ENCODE measurements around the gene FOXI1.
"Not testable (repeated sequence)": the region's sequence is repeated elsewhere in the genome, so short reads cannot be mapped to it uniquely, and the experiment has no call there.

Gene FOXI1

GRCh38 chr5:170139786-170140335 is 34.2 kb downstream of the FOXI1 start:
- no peak overlapping the region for H2BK15ac ChIP-seq (replicated peaks; ENCODE audit: low read depth)
- no peak overlapping the region for H3K4ac ChIP-seq (ENCODE audit: low read depth, low read length)
- no peak overlapping the region for H3K27ac ChIP-seq (ENCODE audit: low read depth, low read length)
- H3K79me2 ChIP-seq (ENCODE audit: control insufficient read depth, insufficient read depth, low read length), result no peaks in the 10 kb centered on the region
- no peak overlapping the region for H3K18ac ChIP-seq (ENCODE audit: low read length)
- no peak overlapping the region for H4K8ac ChIP-seq (ENCODE audit: low read depth, low read length)
- DNase-seq, result no peak
- H3K4me2 ChIP-seq (ENCODE audit: low read length), result no peak overlapping the region
- H3K4me3 ChIP-seq (ENCODE audit: low read length), result no peak overlapping the region
- no peaks in the 10 kb centered on the region for H3K27me3 ChIP-seq (ENCODE audit: insufficient read depth, low read length, poor library complexity)
- no peak overlapping the region for H2BK5ac ChIP-seq (ENCODE audit: low read length)
- H4K5ac ChIP-seq (ENCODE audit: low read length), result no peak overlapping the region
- no peak overlapping the region for H2AK5ac ChIP-seq (ENCODE audit: low read length)
- H3K36me3 ChIP-seq (ENCODE audit: control insufficient read depth, insufficient read depth, low read length), result no peaks in the 10 kb centered on the region
- WGBS (ENCODE audit: extremely low coverage, insufficient coverage, low lambda C conversion rate), result no CpG with 5 or more reads among the region's 9 CpGs
- H2BK120ac ChIP-seq (ENCODE audit: low read depth, low read length), result no peak overlapping the region
- no peak overlapping the region for H3K9ac ChIP-seq (ENCODE audit: low read length)
- H3K79me1 ChIP-seq (ENCODE audit: low read length), result no peaks in the 10 kb centered on the region
- no peaks in the 10 kb centered on the region for H3K4me1 ChIP-seq (ENCODE audit: control insufficient read depth, low read depth, low read length)
- no peak overlapping the region for H3K23ac ChIP-seq (ENCODE audit: low read length)
- no peak overlapping the region for H3K56ac ChIP-seq (ENCODE audit: low read length)

- not testable (repeated sequence) for H3K4me1 ChIP-seq (ENCODE audit: control insufficient read depth, low read depth, low read length); H3K79me1 ChIP-seq (ENCODE audit: low read length); H3K4ac ChIP-seq (ENCODE audit: low read depth, low read length); H3K27me3 ChIP-seq (ENCODE audit: insufficient read depth, low read length, poor library complexity); H3K18ac ChIP-seq (ENCODE audit: low read length); H3K36me3 ChIP-seq (ENCODE audit: control insufficient read depth, insufficient read depth, low read length); H4K8ac ChIP-seq (ENCODE audit: low read depth, low read length); H2BK15ac ChIP-seq (replicated peaks; ENCODE audit: low read depth); H3K4me3 ChIP-seq (ENCODE audit: low read length); H3K79me2 ChIP-seq (ENCODE audit: control insufficient read depth, insufficient read depth, low read length); H3K4me2 ChIP-seq (ENCODE audit: low read length); H3K9ac ChIP-seq (ENCODE audit: low read length); H2AK5ac ChIP-seq (ENCODE audit: low read length); H2BK120ac ChIP-seq (ENCODE audit: low read depth, low read length); H2BK5ac ChIP-seq (ENCODE audit: low read length); H3K23ac ChIP-seq (ENCODE audit: low read length); H4K5ac ChIP-seq (ENCODE audit: low read length); DNase-seq; H3K27ac ChIP-seq (ENCODE audit: low read depth, low read length); H3K56ac ChIP-seq (ENCODE audit: low read length)
- WGBS (ENCODE audit: extremely low coverage, insufficient coverage, low lambda C conversion rate), result no CpG with 5 or more reads among the region's 7 CpGs
These were observed 35.5 kb downstream of the FOXI1 start for GRCh38 chr5:170141196-170141595.

- Histone ChIP-seq H3K79me1 (ENCODE audit: low read length) (no peaks in the 10 kb centered on the region), H3K4me1 (ENCODE audit: control insufficient read depth, low read depth, low read length) (no peaks in the 10 kb centered on the region), H3K4me3 (ENCODE audit: low read length) (no peak overlapping the region), H3K79me2 (ENCODE audit: control insufficient read depth, insufficient read depth, low read length) (no peaks in the 10 kb centered on the region), H2AK5ac (ENCODE audit: low read length) (no peak overlapping the region), H3K27ac (ENCODE audit: low read depth, low read length) (no peak overlapping the region), H3K9ac (ENCODE audit: low read length) (no peak overlapping the region), H4K5ac (ENCODE audit: low read length) (no peak overlapping the region), H4K8ac (ENCODE audit: low read depth, low read length) (no peak overlapping the region), H3K27me3 (ENCODE audit: insufficient read depth, low read length, poor library complexity) (no peaks in the 10 kb centered on the region), H3K4me2 (ENCODE audit: low read length) (no peak overlapping the region), H2BK5ac (ENCODE audit: low read length) (no peak overlapping the region), H3K36me3 (ENCODE audit: control insufficient read depth, insufficient read depth, low read length) (no peaks in the 10 kb centered on the region), H3K23ac (ENCODE audit: low read length) (no peak overlapping the region), H3K4ac (ENCODE audit: low read depth, low read length) (no peak overlapping the region), H2BK15ac (replicated peaks; ENCODE audit: low read depth) (no peak overlapping the region), H3K18ac (ENCODE audit: low read length) (no peak overlapping the region), H2BK120ac (ENCODE audit: low read depth, low read length) (no peak overlapping the region), H3K56ac (ENCODE audit: low read length) (no peak overlapping the region)
- WGBS (ENCODE audit: extremely low coverage, insufficient coverage, low lambda C conversion rate), result no CpG with 5 or more reads among the region's 14 CpGs
- no peak for DNase-seq
These were observed 35.9 kb downstream of the FOXI1 start for GRCh38 chr5:170141636-170142035.

GRCh38 chr5:170142196-170142595 is 36.5 kb downstream of the FOXI1 start:
- Histone ChIP-seq H3K27me3 (ENCODE audit: insufficient read depth, low read length, poor library complexity) (no peaks in the 10 kb centered on the region), H3K4ac (ENCODE audit: low read depth, low read length) (no peak overlapping the region), H3K4me3 (ENCODE audit: low read length) (no peak overlapping the region), H3K9ac (ENCODE audit: low read length) (no peak overlapping the region), H3K27ac (ENCODE audit: low read depth, low read length) (no peak overlapping the region), H3K4me2 (ENCODE audit: low read length) (no peak overlapping the region), H4K5ac (ENCODE audit: low read length) (no peak overlapping the region), H2BK120ac (ENCODE audit: low read depth, low read length) (no peak overlapping the region), H3K36me3 (ENCODE audit: control insufficient read depth, insufficient read depth, low read length) (no peaks in the 10 kb centered on the region), H3K79me2 (ENCODE audit: control insufficient read depth, insufficient read depth, low read length) (no peaks in the 10 kb centered on the region), H3K18ac (ENCODE audit: low read length) (no peak overlapping the region), H3K56ac (ENCODE audit: low read length) (no peak overlapping the region), H3K79me1 (ENCODE audit: low read length) (no peaks in the 10 kb centered on the region), H3K23ac (ENCODE audit: low read length) (no peak overlapping the region), H4K8ac (ENCODE audit: low read depth, low read length) (no peak overlapping the region), H2BK5ac (ENCODE audit: low read length) (no peak overlapping the region), H2AK5ac (ENCODE audit: low read length) (no peak overlapping the region), H3K4me1 (ENCODE audit: control insufficient read depth, low read depth, low read length) (no peaks in the 10 kb centered on the region), H2BK15ac (replicated peaks; ENCODE audit: low read depth) (no peak overlapping the region)
- DNase-seq, result no peak
- WGBS (ENCODE audit: extremely low coverage, insufficient coverage, low lambda C conversion rate), result no CpG with 5 or more reads among the region's 1 CpG

- no peak for DNase-seq
- Histone ChIP-seq H3K79me1 (ENCODE audit: low read length) (no peaks in the 10 kb centered on the region), H3K27me3 (ENCODE audit: insufficient read depth, low read length, poor library complexity) (no peaks in the 10 kb centered on the region), H3K18ac (ENCODE audit: low read length) (no peak overlapping the region), H3K56ac (ENCODE audit: low read length) (no peak overlapping the region), H3K79me2 (ENCODE audit: control insufficient read depth, insufficient read depth, low read length) (no peaks in the 10 kb centered on the region), H3K4me3 (ENCODE audit: low read length) (no peak overlapping the region), H3K36me3 (ENCODE audit: control insufficient read depth, insufficient read depth, low read length) (no peaks in the 10 kb centered on the region), H3K4me1 (ENCODE audit: control insufficient read depth, low read depth, low read length) (no peaks in the 10 kb centered on the region), H2AK5ac (ENCODE audit: low read length) (no peak overlapping the region), H3K4me2 (ENCODE audit: low read length) (no peak overlapping the region), H3K4ac (ENCODE audit: low read depth, low read length) (no peak overlapping the region), H4K8ac (ENCODE audit: low read depth, low read length) (no peak overlapping the region), H3K9ac (ENCODE audit: low read length) (no peak overlapping the region), H3K27ac (ENCODE audit: low read depth, low read length) (no peak overlapping the region), H2BK15ac (replicated peaks; ENCODE audit: low read depth) (no peak overlapping the region), H3K23ac (ENCODE audit: low read length) (no peak overlapping the region), H2BK5ac (ENCODE audit: low read length) (no peak overlapping the region), H4K5ac (ENCODE audit: low read length) (no peak overlapping the region), H2BK120ac (ENCODE audit: low read depth, low read length) (no peak overlapping the region)
- WGBS (ENCODE audit: extremely low coverage, insufficient coverage, low lambda C conversion rate), result no CpG with 5 or more reads among the region's 7 CpGs
These were observed 37.4 kb downstream of the FOXI1 start for GRCh38 chr5:170143091-170143490.

DNA sequence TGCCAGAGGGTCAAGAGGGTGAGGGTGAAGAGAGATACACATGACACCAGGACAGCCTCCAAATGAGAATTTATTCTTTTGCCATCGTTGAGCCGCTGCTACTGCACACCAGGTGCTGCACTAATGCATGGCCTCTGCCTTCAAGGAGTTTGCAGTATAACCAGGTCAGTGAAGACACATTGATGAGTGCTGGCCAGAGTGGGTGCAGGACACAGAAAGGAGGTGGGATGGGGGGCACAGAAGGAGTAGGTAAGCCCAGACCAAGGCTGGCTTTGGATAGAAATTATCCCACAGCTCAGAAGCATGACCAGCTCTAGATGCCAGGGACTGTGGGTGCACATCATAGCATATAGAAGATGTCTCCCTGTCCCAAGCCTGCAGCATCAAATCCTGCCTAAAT is 38.0 kb downstream of the FOXI1 start:
- Histone ChIP-seq H3K4ac (ENCODE audit: low read depth, low read length) (no peak overlapping the region), H3K79me1 (ENCODE audit: low read length) (no peaks in the 10 kb centered on the region), H3K56ac (ENCODE audit: low read length) (no peak overlapping the region), H3K4me1 (ENCODE audit: control insufficient read depth, low read depth, low read length) (no peaks in the 10 kb centered on the region), H3K4me3 (ENCODE audit: low read length) (no peak overlapping the region), H3K27ac (ENCODE audit: low read depth, low read length) (no peak overlapping the region), H2BK120ac (ENCODE audit: low read depth, low read length) (no peak overlapping the region), H3K18ac (ENCODE audit: low read length) (no peak overlapping the region), H3K9ac (ENCODE audit: low read length) (no peak overlapping the region), H3K23ac (ENCODE audit: low read length) (no peak overlapping the region), H3K36me3 (ENCODE audit: control insufficient read depth, insufficient read depth, low read length) (no peaks in the 10 kb centered on the region), H4K5ac (ENCODE audit: low read length) (no peak overlapping the region), H3K79me2 (ENCODE audit: control insufficient read depth, insufficient read depth, low read length) (no peaks in the 10 kb centered on the region), H2BK15ac (replicated peaks; ENCODE audit: low read depth) (no peak overlapping the region), H2AK5ac (ENCODE audit: low read length) (no peak overlapping the region), H3K4me2 (ENCODE audit: low read length) (no peak overlapping the region), H4K8ac (ENCODE audit: low read depth, low read length) (no peak overlapping the region), H2BK5ac (ENCODE audit: low read length) (no peak overlapping the region), H3K27me3 (ENCODE audit: insufficient read depth, low read length, poor library complexity) (no peaks in the 10 kb centered on the region)
- no CpG with 5 or more reads among the region's 2 CpGs for WGBS (ENCODE audit: extremely low coverage, insufficient coverage, low lambda C conversion rate)
- DNase-seq, result no peak

All from mesendoderm (in vitro differentiated cells).